Keratinocyte (primary cell): ENCODE results near the gene CFAP61.

Experiments
- EZH2 ChIP-seq: IDR thresholded peaks from one replicate; pipeline ENCODE4 v1.6.1; 2012; ENCODE audit warnings: inconsistent platforms, mild to moderate bottlenecking, low read length, moderate library complexity
- TF ChIP-seq, protein P1 (sequence below), 3 experiments: IDR thresholded peaks in 1 of 3; conservative IDR thresholded peaks in 1 of 3; optimal IDR thresholded peaks in 1 of 3; 2 replicates in 2 of 3; 3 replicates in 1 of 3; pipeline versions ENCODE3 to v1.5.1; 2011; ENCODE audit warnings: low read length in 3 of 3, mild to moderate bottlenecking in 3 of 3, moderate library complexity in 2 of 3, control low read depth in 1 of 3, inconsistent platforms in 1 of 3; ENCODE audit not compliant: insufficient read depth in 2 of 3; ENCODE audit errors: extremely low read depth in 1 of 3

DNA sequence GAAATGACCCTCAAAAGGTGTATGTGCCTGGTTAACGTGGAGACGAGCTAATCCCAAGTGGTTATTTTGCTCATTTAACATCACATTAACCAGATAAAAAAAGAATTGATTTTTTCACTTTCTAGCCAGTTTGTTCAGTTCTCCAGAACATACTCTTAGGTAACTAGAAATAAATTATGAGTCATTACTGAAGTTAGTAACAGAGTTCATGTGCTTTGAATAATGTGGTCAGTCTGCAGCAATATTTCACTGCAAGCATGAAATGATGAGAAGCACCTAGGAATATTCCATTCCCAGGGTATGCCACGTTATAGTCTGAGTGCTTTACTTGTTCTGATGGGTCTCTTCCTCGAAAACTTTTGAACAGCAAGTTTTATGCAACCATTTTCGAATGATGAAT is 177.3 kb downstream of the CFAP61 start:
- TF ChIP-seq, protein P1, sequence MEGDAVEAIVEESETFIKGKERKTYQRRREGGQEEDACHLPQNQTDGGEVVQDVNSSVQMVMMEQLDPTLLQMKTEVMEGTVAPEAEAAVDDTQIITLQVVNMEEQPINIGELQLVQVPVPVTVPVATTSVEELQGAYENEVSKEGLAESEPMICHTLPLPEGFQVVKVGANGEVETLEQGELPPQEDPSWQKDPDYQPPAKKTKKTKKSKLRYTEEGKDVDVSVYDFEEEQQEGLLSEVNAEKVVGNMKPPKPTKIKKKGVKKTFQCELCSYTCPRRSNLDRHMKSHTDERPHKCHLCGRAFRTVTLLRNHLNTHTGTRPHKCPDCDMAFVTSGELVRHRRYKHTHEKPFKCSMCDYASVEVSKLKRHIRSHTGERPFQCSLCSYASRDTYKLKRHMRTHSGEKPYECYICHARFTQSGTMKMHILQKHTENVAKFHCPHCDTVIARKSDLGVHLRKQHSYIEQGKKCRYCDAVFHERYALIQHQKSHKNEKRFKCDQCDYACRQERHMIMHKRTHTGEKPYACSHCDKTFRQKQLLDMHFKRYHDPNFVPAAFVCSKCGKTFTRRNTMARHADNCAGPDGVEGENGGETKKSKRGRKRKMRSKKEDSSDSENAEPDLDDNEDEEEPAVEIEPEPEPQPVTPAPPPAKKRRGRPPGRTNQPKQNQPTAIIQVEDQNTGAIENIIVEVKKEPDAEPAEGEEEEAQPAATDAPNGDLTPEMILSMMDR (optimal IDR thresholded peaks at IDR 0.05 in 1 of 3, IDR thresholded peaks at IDR 0.05 in 1 of 3, conservative IDR thresholded peaks at IDR 0.05 in 1 of 3; ENCODE audit: extremely low read depth in 1 of 3, insufficient read depth in 2 of 3, low read length in 3 of 3): no peak
- TF ChIP-seq EZH2: no peak
